ENCODE data around the gene IMMP2L.
"Not testable (repeated sequence)": the region's sequence is repeated elsewhere in the genome, so short reads cannot be mapped to it uniquely, and the experiment has no call there.

The IMMP2L gene

GRCh38 chr7:111460695-111461094, 101.6 kb downstream of the IMMP2L start:
- DNase-seq (ENCODE audit: low read depth in 2 of 2) = no peak

- DNase-seq (ENCODE audit: low read depth in 2 of 2) = no peak
These were observed 102.5 kb downstream of the IMMP2L start for GRCh38 chr7:111459757-111460280.

- no peak for DNase-seq (ENCODE audit: low read depth in 2 of 2)
These were observed 103.1 kb downstream of the IMMP2L start for GRCh38 chr7:111459065-111459756.

GRCh38 chr7:111450705-111451104, 111.6 kb downstream of the IMMP2L start:
- DNase-seq (ENCODE audit: low read depth in 2 of 2) = not testable (repeated sequence)

GRCh38 chr7:111447502-111447901, 114.8 kb downstream of the IMMP2L start:
- not testable (repeated sequence) for DNase-seq (ENCODE audit: low read depth in 2 of 2)

- no peak for DNase-seq (ENCODE audit: low read depth in 2 of 2)
These were observed 122.3 kb downstream of the IMMP2L start for GRCh38 chr7:111439977-111440376.

GRCh38 chr7:111438369-111439289, 123.7 kb downstream of the IMMP2L start:
- DNase-seq (ENCODE audit: low read depth in 2 of 2) = no peak

- DNase-seq (ENCODE audit: low read depth in 2 of 2) = no peak
These were observed 124.6 kb downstream of the IMMP2L start for GRCh38 chr7:111437736-111438135.

- DNase-seq (ENCODE audit: low read depth in 2 of 2) = no peak
These were observed 125.7 kb downstream of the IMMP2L start for GRCh38 chr7:111436608-111437007.

- DNase-seq (ENCODE audit: low read depth in 2 of 2) = no peak
These were observed 128.9 kb downstream of the IMMP2L start for GRCh38 chr7:111433426-111433825.

GRCh38 chr7:111429781-111430180, 132.5 kb downstream of the IMMP2L start:
- DNase-seq (ENCODE audit: low read depth in 2 of 2) = no peak

- DNase-seq (ENCODE audit: low read depth in 2 of 2) = no peak
These were observed 137.5 kb downstream of the IMMP2L start for GRCh38 chr7:111424768-111425167.

- no peak for DNase-seq (ENCODE audit: low read depth in 2 of 2)
These were observed 147.9 kb downstream of the IMMP2L start for GRCh38 chr7:111414374-111414773.

GRCh38 chr7:111413739-111414138, 148.6 kb downstream of the IMMP2L start:
- DNase-seq (ENCODE audit: low read depth in 2 of 2) = no peak

- DNase-seq (ENCODE audit: low read depth in 2 of 2) = no peak
These were observed 151.4 kb downstream of the IMMP2L start for GRCh38 chr7:111410899-111411298.

- DNase-seq (ENCODE audit: low read depth in 2 of 2) = no peak
These were observed 152.4 kb downstream of the IMMP2L start for GRCh38 chr7:111409714-111410422.

- no peak for DNase-seq (ENCODE audit: low read depth in 2 of 2)
These were observed 153.6 kb downstream of the IMMP2L start for GRCh38 chr7:111408724-111409123.

- no peak for DNase-seq (ENCODE audit: low read depth in 2 of 2)
These were observed 155.0 kb downstream of the IMMP2L start for GRCh38 chr7:111407258-111407657.

- no peak for DNase-seq (ENCODE audit: low read depth in 2 of 2)
These were observed 156.7 kb downstream of the IMMP2L start for GRCh38 chr7:111405621-111406020.

GRCh38 chr7:111401516-111401915, 160.8 kb downstream of the IMMP2L start:
- DNase-seq (ENCODE audit: low read depth in 2 of 2) = no peak

GRCh38 chr7:111400088-111400487, 162.2 kb downstream of the IMMP2L start:
- DNase-seq (ENCODE audit: low read depth in 2 of 2) = no peak

GRCh38 chr7:111394891-111395290, 167.4 kb downstream of the IMMP2L start:
- DNase-seq (ENCODE audit: low read depth in 2 of 2) = no peak

Data from stimulated activated CD8-positive, alpha-beta memory T cell treated with anti-CD3 and anti-CD28 coated beads, Interleukin-15, amount 100 ng/mL, for 4 hours (primary cell).